Progenitor cell of endocrine pancreas (in vitro differentiated cells): ENCODE results near the gene PIM2. TPM values are rescaled to one million over a fixed set of nuclear protein-coding genes. Genes with fewer than 3 reads are reported as not detected.

Source experiments
- DNase-seq: peaks from one replicate; pipeline ENCODE4 v3.0.0; 2021; ENCODE audit warnings: low spot score; ENCODE audit not compliant: unreplicated experiment
- H3K27ac Mint-ChIP-seq: 2 replicates; pipeline ENCODE4 v1.8.0; 2021; ENCODE audit warnings: mild to moderate bottlenecking, moderate library complexity, mixed read lengths
- H3K27me3 Mint-ChIP-seq: 2 replicates; pipeline ENCODE4 v1.8.0; 2021; ENCODE audit warnings: mixed read lengths
- H3K36me3 Mint-ChIP-seq: 2 replicates; pipeline ENCODE4 v1.8.0; 2022; ENCODE audit warnings: mixed read lengths; ENCODE audit not compliant: insufficient read depth
- H3K4me1 Mint-ChIP-seq: 2 replicates; pipeline ENCODE4 v1.8.0; 2021; ENCODE audit warnings: low read depth, mixed read lengths
- H3K4me3 Mint-ChIP-seq: 2 replicates; pipeline ENCODE4 v1.8.0; 2021; ENCODE audit warnings: low read depth, mild to moderate bottlenecking, moderate library complexity, mixed read lengths
- H3K9me3 Mint-ChIP-seq: 2 replicates; pipeline ENCODE4 v1.8.0; 2021; ENCODE audit warnings: low read depth, mixed read lengths
- CTCF ChIP-seq: fragments of 200-600 bp; sonication (generic); IDR thresholded peaks from one replicate; pipeline ENCODE4 v1.5.0; 2021; ENCODE audit warnings: antibody characterized with exemption, mild to moderate bottlenecking; ENCODE audit not compliant: unreplicated experiment
- total RNA-seq: library from RNA; stranded (reverse); gene quantifications from 2 replicates; pipeline ENCODE4 v1.2.1, GENCODE V29; 2021

Gene PIM2
- total RNA-seq, 1 donor from 2014 or later, result 10.4 TPM

GRCh38 chrX:48960291-48960690, 41.5 kb upstream of the PIM2 start:
- H3K4me1 Mint-ChIP-seq, result peaks cover 10% of the 10 kb centered on the region
- H3K27ac Mint-ChIP-seq, result no peak overlapping the region
- peak overlapping the region; percentile 53 for H3K4me3 Mint-ChIP-seq
- no peak for TF ChIP-seq CTCF
- no peaks in the 10 kb centered on the region for H3K27me3 Mint-ChIP-seq
- no peak for DNase-seq
- peaks cover 1% of the 10 kb centered on the region for H3K36me3 Mint-ChIP-seq
- H3K9me3 Mint-ChIP-seq, result peaks cover 13% of the 10 kb centered on the region

GRCh38 chrX:48958635-48959094, 39.8 kb upstream of the PIM2 start:
- no peak for DNase-seq
- no peak for TF ChIP-seq CTCF
- H3K36me3 Mint-ChIP-seq, result peaks cover 2% of the 10 kb centered on the region
- no peaks in the 10 kb centered on the region for H3K27me3 Mint-ChIP-seq
- H3K4me1 Mint-ChIP-seq, result peaks cover 10% of the 10 kb centered on the region
- H3K27ac Mint-ChIP-seq, result peak overlapping the region; percentile 100
- H3K4me3 Mint-ChIP-seq, result peak overlapping the region; percentile 100
- H3K9me3 Mint-ChIP-seq, result peaks cover 18% of the 10 kb centered on the region

- no peak for TF ChIP-seq CTCF
- H3K9me3 Mint-ChIP-seq, result peaks cover 18% of the 10 kb centered on the region
Measured at GRCh38 chrX:48957827-48958634, 39.2 kb upstream of the PIM2 start.

GRCh38 chrX:48957477-48957826, 38.6 kb upstream of the PIM2 start, which contains the start of gene OTUD5:
Gene OTUD5, minus strand, starts transcription at chrX:48957607. Its CDS starts 37 bp downstream, at chrX:48957570.
- H3K27me3 Mint-ChIP-seq, result no peaks in the 10 kb centered on the region
- DNase-seq, result peak; percentile 23
- peaks cover 18% of the 10 kb centered on the region for H3K9me3 Mint-ChIP-seq
- H3K27ac Mint-ChIP-seq, result peak within 1 kb of the TSS; percentile 100
- H3K4me3 Mint-ChIP-seq, result peak within 1 kb of the TSS; percentile 100
- peaks cover 1% of the 10 kb centered on the region for H3K36me3 Mint-ChIP-seq
- H3K4me1 Mint-ChIP-seq, result peaks cover 10% of the 10 kb centered on the region
- no peak for TF ChIP-seq CTCF

More at GRCh38 chrX:48957827-48958634, 39.2 kb upstream of the PIM2 start:
- Mint-ChIP-seq H3K4me3 (peak overlapping the region; percentile 100), H3K27ac (peak overlapping the region; percentile 100), H3K4me1 (peaks cover 10% of the 10 kb centered on the region), H3K27me3 (no peaks in the 10 kb centered on the region), H3K36me3 (peaks cover 2% of the 10 kb centered on the region)
- peak; percentile 82 for DNase-seq

GRCh38 chrX:48956728-48957414, 38.0 kb upstream of the PIM2 start:
- H3K4me3 Mint-ChIP-seq, result peak overlapping the region; percentile 77
- peaks cover 9% of the 10 kb centered on the region for H3K4me1 Mint-ChIP-seq
- H3K27ac Mint-ChIP-seq, result peak overlapping the region; percentile 92
- H3K27me3 Mint-ChIP-seq, result no peaks in the 10 kb centered on the region
- no peak for TF ChIP-seq CTCF
- H3K36me3 Mint-ChIP-seq, result peaks cover 1% of the 10 kb centered on the region
- DNase-seq, result no peak
- H3K9me3 Mint-ChIP-seq, result peaks cover 18% of the 10 kb centered on the region
